DMS153 treated with DMSO at 0.1 percent for 48 hours (cell line): ENCODE data around the gene CAND2.

Source experiments
- DNase-seq: peaks from one replicate; lab custom pipeline; 2025; ENCODE audit not compliant: unreplicated experiment; lab: John Stamatoyannopoulos, UW

CAND2 gene

GRCh38 chr3:12803371-12803770 is 6.9 kb downstream of the CAND2 start:
- DNase-seq: no peak

GRCh38 chr3:12807066-12807465 is 10.6 kb downstream of the CAND2 start:
- no peak for DNase-seq

DNA sequence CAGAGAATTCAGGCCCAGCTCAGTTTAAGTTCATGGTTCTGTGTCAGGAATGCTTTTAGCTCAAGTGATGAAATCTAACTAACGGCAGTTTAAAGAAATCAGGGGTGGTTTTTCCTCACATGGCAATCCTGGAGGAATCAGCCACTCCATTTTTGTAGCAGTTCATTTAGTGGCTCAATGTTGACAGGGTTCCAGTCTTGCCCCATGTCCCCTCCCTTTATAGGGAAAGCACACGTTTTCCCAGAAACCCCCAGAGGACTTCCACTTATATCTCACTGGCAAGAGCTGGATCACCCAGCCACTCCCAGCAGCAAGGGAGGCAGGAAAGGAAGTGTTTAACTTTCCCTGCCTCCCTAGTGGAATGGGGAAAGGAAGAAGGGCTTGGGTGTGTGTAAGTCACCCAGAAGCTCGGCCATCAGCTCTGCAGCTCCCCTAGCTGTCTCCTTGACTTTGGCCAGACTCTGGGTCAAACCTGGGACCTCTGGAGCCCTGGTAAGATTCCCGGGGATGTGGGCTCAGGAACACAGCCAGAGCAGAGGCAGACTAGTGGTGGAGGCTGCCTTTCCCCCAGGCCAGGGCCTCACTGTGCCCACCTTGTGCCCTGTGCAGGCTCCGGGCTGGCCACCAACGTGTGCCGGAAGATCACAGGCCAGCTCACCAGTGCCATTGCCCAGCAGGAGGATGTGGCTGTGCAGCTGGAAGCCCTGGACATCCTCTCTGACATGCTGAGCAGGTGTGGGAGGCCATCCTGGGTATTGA is 11.3 kb downstream of the CAND2 start:
- DNase-seq: no peak

DNA sequence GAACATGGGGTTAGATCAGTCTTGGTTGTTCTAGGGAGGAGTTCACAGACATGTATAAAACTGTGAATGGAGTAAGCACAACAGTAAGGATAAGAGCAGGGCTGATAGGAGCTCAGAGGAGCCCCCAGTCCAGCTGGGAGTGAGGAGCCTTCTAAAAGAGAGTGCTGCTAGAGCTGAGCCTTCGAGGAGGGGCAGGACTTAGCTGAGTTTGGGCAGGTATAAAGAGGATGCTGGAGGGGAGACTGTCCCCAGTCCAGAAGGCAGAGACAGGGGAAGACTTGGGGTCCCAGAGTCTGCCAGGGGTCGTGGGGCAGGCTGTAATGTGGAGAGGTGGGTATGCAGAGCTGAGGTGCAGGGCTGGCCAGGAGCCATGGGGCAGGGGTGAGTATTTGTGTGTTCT is 12.1 kb downstream of the CAND2 start:
- DNase-seq: no peak

GRCh38 chr3:12809001-12809400 is 12.5 kb downstream of the CAND2 start:
- DNase-seq: no peak

GRCh38 chr3:12809435-12809834 is 13.0 kb downstream of the CAND2 start:
- DNase-seq: no peak

DNA sequence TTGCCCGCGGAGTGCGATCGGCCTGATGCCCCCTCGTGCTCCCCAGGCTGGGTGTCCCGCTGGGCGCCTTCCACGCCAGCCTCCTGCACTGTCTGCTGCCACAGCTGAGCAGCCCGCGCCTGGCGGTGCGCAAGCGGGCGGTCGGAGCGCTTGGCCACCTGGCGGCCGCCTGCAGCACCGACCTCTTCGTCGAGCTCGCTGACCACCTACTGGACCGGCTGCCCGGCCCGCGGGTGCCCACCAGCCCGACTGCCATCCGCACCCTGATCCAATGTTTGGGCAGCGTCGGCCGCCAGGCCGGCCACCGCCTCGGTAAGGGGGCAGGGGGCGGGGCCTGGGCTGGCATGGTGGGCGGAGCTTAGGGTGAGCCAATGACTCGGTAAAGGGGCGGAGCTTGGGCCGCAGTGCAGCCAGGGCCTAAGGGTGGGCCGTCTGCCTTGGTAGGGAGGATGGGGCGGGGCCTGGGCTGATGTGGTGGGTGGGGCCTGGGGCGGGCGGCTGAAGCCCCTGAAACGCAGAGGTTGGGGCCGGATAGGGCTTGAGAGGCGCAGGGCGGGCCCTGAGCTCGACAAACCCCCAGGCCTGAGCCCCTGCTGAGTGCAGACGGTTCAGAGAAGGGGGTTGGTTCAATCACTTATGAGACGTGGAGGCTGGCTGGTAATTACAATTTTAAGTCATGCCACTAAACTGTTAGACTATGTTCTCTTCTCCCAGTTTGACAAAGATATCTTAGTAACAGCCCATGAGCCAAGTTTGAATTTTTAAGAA is 13.7 kb downstream of the CAND2 start:
- peak; percentile 35 for DNase-seq

DNA sequence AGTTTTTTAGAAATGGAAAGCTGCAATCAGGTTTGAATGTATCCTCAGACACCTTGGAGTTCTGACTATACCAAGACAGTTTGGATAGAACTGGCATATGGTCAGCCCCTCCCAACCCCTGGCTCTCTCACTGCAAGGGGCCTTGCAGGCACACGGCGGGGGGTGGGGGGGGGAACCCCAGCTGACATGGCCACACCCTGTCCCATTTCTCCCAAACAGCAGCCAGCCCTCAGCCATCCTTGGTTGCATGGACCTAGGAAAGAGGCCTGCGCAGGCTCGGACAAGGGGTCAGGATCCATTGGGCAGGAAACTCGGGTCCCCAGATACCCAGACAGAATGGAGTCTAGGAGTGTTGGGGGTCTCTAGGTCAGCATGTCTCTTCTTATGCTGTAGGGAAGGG is 14.5 kb downstream of the CAND2 start:
- no peak for DNase-seq

DNA sequence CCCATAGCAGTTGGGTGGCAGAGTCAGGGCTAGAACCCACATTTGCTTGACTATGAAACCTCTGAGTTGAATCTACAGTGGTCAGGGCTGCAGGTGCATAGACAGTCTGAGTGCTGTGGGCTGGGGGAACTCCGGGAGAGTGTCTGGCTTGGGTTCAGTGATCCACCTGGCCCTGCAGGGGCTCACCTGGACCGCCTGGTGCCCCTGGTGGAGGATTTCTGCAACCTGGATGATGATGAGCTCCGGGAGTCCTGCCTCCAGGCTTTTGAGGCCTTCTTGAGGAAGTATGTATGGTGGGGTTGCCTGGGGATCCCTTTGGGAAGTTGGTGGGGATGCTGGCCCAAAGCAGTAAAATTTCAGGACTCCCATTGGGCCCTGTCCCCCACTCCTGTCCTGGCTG is 16.3 kb downstream of the CAND2 start:
- DNase-seq: no peak

DNA sequence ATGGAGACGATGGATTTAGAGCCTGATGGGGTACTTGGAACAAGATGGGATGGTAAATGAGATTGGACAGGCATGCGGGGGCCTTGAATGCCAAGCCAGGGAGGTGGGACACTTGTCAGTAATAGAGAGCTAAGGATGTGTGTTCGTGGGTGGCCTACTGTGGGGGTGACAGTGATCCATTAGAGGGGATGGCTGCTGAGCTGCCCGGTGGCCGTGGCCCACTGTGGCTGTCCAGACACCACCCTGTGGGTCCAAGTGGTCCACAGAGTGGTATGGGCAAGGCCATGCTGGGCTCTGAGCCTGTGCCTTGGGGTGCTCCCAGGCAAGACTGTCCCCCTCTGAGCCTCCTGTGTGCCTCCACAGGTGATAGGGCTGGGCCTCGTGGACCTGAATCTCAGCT is 17.5 kb downstream of the CAND2 start:
- no peak for DNase-seq

DNA sequence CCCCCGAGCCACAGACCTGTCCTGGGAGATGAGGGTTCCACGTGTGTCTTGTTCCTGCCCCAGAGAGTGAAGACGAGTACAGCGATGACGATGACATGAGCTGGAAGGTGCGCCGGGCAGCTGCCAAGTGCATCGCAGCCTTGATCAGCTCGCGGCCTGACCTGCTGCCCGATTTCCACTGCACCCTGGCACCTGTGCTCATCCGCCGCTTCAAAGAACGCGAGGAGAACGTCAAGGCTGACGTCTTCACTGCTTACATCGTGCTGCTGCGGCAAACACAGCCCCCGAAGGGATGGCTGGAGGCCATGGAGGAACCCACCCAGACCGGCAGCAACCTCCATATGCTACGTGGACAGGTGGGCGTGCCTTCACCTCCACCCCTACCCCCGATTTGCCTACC is 18.6 kb downstream of the CAND2 start:
- DNase-seq: no peak

- no peak for DNase-seq
These were observed 19.2 kb downstream of the CAND2 start for GRCh38 chr3:12815719-12816118.

DNA sequence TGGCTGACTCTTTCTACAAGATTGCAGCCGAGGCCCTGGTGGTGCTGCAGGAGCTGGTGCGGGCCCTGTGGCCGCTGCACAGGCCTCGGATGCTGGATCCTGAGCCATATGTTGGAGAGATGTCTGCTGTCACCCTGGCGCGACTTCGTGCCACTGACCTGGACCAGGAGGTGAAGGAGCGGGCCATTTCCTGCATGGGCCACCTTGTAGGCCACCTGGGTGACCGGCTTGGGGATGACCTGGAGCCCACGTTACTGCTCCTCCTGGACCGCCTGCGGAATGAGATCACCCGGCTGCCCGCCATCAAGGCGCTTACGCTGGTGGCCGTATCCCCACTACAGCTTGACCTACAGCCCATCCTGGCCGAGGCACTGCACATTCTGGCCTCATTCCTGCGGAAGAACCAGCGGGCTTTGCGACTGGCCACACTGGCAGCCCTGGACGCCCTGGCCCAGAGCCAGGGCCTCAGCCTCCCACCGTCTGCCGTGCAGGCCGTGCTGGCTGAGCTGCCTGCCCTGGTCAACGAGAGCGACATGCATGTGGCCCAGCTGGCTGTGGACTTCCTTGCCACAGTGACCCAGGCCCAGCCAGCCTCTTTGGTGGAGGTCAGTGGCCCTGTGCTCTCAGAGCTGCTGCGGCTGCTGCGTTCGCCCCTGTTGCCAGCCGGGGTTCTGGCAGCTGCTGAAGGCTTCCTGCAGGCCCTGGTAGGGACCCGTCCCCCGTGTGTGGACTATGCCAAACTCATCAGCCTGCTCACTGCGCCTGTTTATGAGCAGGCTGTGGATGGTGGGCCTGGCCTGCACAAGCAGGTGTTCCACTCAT is 20.3 kb downstream of the CAND2 start:
- no peak for DNase-seq

DNA sequence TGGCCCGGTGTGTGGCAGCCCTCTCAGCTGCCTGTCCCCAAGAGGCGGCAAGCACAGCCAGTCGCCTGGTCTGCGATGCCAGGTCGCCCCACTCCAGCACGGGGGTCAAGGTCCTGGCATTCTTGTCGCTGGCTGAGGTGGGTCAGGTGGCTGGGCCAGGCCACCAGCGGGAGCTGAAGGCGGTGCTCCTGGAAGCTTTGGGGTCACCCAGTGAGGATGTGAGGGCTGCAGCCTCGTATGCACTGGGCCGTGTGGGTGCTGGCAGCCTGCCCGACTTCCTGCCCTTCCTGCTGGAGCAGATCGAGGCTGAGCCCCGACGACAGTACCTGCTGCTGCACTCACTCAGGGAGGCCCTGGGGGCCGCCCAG is 20.8 kb downstream of the CAND2 start:
- no peak for DNase-seq

DNA sequence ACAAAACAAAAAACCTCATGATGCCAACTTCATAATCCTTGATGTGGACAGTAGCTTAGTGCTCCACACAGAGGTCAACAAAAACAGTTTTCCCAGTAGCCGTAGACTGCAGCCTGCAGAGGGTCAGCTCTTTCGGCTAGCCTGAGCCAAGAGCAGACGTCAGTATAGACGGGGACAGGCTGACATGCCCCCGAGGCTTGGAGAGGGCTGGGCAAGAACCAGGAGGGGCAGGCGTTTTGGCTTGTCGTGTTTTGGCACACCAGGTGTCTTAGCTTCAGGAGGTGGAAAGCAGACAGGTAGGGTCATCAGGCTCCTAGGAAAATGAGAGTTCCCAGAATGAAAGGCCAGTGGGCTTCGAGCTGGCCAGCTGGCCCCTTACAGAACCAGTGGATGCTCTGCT is 21.8 kb downstream of the CAND2 start:
- DNase-seq: no peak

DNA sequence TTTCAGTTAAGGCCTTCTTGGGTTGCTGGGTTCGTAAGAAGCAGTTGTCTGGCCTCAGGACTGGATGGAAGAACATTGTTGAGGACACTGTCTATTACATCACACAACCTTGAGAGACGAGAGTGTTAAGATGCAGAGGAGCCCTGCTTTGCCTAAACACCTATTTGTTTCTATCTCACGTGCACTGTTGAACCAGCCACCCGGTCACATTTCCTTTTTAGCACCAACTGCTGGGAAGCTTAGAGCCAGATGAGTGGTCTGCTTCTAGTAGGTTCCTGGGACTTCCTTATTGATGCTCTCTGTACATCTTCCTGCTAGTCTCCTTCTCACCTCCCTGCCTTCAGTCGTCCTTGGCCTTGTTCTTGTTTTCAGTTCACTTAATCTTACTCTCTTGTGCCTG is 22.3 kb downstream of the CAND2 start:
- no peak for DNase-seq

DNA sequence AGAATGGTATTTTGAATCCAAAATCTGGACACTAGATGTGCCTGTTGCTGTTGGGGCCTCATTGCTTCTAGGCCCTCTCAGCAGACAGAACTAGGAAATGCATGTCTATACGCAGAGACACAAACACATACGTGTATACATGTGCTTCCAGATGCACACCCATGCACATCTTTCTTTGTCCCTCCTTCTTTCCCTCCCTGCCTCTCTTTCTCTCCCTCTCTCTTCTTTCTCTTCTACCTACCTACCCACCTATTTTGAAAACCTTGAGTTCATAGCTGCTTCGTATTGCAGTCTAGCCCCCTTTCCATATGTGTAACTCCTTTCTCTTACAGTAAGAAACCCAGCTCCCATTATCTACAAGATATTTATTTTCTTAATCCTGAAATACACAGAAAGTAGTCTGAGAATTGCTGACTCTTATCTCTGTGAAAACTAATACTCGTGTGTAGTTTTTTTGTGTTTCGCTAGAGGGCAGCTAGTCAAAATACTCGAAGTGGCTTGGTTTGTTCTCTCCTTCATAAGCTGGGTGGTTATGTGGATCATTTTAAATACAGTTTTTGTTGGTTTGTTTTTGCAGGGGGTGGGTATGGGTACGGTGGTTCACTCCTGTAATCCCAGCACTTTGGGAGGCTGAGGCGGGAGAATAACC is 26.4 kb downstream of the CAND2 start:
- no peak for DNase-seq

GRCh38 chr3:12824299-12824698 is 27.8 kb downstream of the CAND2 start:
- no peak for DNase-seq

- DNase-seq: no peak
These were observed 28.7 kb downstream of the CAND2 start for GRCh38 chr3:12825156-12825555.

DNA sequence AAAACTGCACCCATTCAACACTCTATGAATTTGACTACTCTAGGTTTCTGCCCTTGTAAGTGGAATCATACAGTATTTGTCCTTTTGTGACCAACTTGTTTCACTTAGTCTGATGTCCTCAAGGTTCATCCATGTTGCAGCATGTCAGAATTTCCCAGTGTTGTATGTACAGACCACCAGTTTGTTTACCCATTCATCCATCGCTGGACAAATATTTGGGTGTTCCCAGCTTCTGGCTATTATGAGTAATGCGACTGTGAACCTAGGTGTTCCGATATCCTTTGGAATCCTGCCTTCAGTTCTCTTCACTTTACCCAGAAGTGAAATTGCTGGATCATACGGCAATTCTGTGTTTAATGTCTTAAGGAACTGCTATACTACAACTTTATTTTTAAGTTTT is 32.3 kb downstream of the CAND2 start:
- DNase-seq: no peak

DNA sequence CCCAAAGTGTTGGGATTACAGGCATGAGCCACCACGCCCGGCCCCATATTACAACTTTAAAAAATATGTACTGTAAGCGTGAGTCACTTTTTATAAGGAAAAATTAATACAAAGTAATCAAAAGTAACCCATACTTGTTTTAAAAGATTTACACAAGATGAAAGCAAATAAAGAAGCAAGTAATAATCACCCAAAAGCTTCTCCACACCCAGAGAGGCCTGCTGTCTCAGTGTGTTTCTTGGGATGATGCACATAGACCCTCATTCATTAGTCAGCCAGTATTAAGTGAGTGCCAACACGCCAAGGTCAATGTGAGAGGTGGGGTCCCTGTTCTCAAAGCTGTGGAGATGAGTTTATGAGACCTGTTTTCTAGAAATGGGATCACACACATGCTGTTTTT is 32.9 kb downstream of the CAND2 start:
- DNase-seq: no peak
